DMS79 (cell line): Measurements from ENCODE around the gene LPGAT1.
"Not testable (repeated sequence)": the region's sequence is repeated elsewhere in the genome, so short reads cannot be mapped to it uniquely, and the experiment has no call there.

ENCODE experiments used
- DNase-seq: peaks from one replicate; lab custom pipeline; 2025; lab: John Stamatoyannopoulos, UW

The LPGAT1 gene

DNA sequence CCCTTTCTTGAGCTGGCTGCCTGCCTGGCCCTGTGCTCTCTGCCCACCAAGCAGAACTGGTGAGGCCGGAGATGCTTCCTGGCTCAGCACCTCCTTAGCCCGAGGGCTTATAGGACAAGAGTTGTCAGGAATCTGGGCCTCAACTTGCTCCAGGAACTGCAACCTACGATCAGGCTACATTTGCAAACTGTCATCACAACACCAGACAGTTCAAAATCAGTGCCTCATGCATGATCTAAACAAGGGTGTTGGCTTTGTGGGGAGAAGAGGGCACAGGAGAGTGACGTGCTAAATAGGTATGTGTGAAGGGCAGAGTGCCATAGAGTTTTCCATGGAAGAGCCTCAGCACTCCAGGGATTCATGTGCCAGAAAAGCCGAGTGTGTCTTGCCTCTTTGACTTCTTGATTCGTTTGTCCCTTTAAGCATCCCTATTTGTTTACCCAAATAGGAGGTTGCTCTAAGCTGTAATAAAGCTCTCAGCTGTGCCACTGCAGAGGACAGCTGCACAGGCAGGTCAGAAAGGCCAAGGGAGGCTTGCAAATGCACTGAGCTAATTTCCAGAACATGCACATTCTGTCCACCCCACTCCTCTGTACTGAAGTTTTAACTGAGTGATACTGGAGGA is 125.0 kb downstream of the LPGAT1 start:
- DNase-seq, result peak; percentile 68

DNA sequence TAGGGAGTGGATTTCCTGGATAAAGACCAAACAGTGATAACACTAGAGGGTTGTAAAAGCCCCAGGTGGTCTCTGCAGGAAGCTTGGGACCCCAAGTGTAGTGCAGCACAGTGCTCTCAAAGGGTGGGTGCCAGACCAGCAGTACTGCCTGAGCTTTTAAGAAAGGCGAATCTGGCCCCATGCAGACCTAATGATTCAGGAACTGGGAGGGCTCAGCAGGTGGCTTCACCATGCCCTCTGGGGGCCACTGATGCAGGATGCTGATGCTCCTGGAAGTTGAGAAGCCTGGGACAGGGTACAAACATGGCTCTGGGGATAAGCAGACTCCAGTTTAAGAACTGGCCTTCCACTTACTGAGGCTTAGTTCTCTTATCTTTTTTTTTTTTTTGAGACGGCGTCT is 126.0 kb downstream of the LPGAT1 start:
- DNase-seq, result no peak

DNA sequence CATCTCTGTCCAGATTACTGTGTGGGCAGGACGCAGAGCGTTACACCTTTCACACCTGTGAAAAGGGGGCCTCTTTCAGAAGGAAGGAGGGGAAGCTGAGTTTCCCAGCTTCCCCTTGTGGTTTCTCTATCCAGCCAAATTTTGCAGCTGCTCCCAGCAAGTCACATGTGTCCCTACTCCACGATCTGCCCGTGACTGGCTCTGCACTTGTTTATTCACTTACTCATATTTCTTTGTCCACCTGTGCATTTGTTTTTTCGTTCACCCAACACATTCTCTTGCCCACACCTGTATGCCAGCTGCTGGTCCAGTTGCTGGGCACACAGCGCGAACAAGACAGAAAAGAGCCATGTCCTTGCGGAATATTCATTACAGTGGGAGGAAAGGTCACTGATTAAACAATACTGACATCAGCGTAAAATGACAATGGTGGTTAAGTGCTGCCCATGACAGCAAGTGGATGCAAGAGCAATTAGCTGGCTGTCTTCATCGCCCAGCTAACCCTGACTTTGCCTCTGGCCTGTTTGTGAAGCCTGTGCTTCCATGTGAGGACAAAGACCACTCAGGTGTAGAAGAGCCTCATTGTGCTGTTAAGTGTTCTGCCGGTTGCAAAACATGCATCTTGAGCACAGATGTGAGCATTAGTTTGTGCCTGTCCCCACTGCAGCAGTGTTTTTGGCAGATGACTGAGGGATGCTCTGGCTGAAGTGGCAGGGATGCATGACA is 126.6 kb downstream of the LPGAT1 start:
- peak; percentile 97 for DNase-seq

GRCh38 chr1:211701733-211702132 is 128.8 kb downstream of the LPGAT1 start:
- DNase-seq, result no peak

- no peak for DNase-seq
Observed at GRCh38 chr1:211699059-211699458, 131.5 kb downstream of the LPGAT1 start.

GRCh38 chr1:211698161-211699026 is 132.2 kb downstream of the LPGAT1 start:
- no peak for DNase-seq

DNA sequence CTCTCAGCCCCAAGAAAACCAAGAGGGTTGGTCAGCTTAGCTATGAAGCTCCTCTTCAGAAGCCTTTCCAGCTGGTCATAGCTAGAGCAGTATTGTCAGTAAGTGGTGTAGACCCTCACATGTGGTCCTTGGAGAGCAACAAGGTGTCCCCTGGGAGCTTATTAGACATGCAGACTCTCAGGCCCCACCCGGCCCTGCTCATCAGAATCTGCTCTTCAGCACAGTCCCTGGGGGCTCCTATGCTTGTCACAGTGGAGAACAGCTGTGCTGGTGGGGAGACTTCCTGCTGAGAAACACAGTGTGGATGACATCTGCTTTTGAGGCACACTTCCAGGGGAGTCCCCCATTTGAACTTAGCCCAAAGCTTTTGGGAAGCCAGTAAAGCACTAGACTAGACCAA is 133.2 kb downstream of the LPGAT1 start:
- DNase-seq, result no peak

DNA sequence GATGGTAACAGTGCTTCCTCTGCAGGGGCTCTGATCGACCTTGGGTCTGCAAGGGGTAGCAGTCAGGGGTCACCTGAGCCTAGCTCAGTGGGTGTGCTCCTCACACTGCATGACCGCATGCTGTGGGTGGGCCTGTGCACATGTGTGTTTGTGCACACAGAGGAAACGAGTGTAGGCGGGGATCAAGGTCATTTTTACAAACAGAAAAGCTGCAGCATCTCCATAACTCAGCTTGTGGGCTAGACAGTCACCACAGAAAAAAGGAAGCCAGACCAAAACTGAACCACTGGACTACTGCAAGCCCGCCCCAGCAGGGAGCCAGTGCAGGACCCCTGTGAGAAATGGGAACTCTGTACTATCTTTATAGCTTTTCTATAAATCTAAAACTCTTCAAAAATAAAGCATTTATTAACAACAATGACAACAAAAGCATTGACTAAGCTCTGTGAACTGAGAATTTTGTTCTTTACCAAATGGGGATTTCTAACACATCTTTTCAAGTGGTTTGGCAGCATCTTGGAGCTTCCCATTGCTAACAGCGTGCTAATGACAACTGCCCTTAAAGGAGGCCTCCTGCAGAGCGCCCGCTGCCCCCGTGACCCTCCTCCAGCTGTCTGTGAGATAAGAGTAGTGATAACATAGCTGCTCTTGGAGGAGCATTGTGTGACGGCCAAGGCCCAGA is 135.3 kb downstream of the LPGAT1 start:
- DNase-seq, result no peak

DNA sequence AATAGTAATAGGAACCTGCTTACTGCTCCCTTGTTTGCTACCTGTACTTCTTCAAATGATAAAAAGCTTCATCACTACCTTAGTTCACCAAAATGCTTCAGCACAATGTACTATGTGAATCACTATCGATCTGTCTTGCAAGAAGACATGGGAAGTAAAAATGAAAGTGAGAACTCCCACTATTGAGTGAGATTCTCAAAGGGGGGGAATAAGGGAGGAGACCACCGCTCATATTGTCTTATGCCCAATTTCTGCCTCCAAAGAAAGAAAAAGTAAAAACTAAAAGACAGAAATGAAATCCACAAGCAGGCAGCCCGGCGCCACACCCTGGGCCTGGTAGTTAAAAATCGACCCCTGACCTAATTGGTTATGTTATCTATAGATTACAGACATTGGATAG is 136.7 kb downstream of the LPGAT1 start:
- DNase-seq, result not testable (repeated sequence)
